GM18505 (cell line): ENCODE data around the gene RASL11B.

Source experiments
- ATAC-seq: cut with Tn5 transposase; IDR thresholded peaks from one replicate; pipeline ENCODE4 v1.9.1; 2021; ENCODE audit not compliant: unreplicated experiment
- POLR2A ChIP-seq: IDR thresholded peaks from 4 replicates; pipeline ENCODE4 v1.6.1; 2011; ENCODE audit warnings: borderline replicate concordance; ENCODE audit not compliant: insufficient read depth, insufficient read length; ENCODE audit errors: extremely low read depth

RASL11B gene

GRCh38 chr4:52837716-52838558 lies 24.2 kb upstream of the RASL11B start:
- no peak for ATAC-seq
- TF ChIP-seq POLR2A = no peak

GRCh38 chr4:52838729-52839586 lies 23.2 kb upstream of the RASL11B start:
- TF ChIP-seq POLR2A = no peak
- no peak for ATAC-seq

GRCh38 chr4:52840531-52841370 lies 21.4 kb upstream of the RASL11B start:
- no peak for ATAC-seq
- no peak for TF ChIP-seq POLR2A

- no peak for TF ChIP-seq POLR2A
- no peak for ATAC-seq
These were observed 20.2 kb upstream of the RASL11B start for GRCh38 chr4:52841682-52842456.

GRCh38 chr4:52842792-52843191 lies 19.3 kb upstream of the RASL11B start:
- TF ChIP-seq POLR2A = no peak
- no peak for ATAC-seq

- no peak for TF ChIP-seq POLR2A
- ATAC-seq = no peak
These were observed 18.8 kb upstream of the RASL11B start for GRCh38 chr4:52843351-52843750.

- no peak for ATAC-seq
- TF ChIP-seq POLR2A = no peak
These were observed 18.2 kb upstream of the RASL11B start for GRCh38 chr4:52843958-52844357.

GRCh38 chr4:52844596-52844995 lies 17.5 kb upstream of the RASL11B start:
- no peak for ATAC-seq
- TF ChIP-seq POLR2A = no peak

- ATAC-seq = no peak
- no peak for TF ChIP-seq POLR2A
These were observed 15.6 kb upstream of the RASL11B start for GRCh38 chr4:52846502-52846901.

- no peak for TF ChIP-seq POLR2A
- ATAC-seq = no peak
These were observed 13.9 kb upstream of the RASL11B start for GRCh38 chr4:52848254-52848653.

GRCh38 chr4:52850406-52851124 lies 11.6 kb upstream of the RASL11B start:
- ATAC-seq = no peak
- no peak for TF ChIP-seq POLR2A

- ATAC-seq = no peak
- no peak for TF ChIP-seq POLR2A
These were observed 10.1 kb upstream of the RASL11B start for GRCh38 chr4:52852041-52852440.

GRCh38 chr4:52852711-52853110 lies 9.4 kb upstream of the RASL11B start:
- no peak for ATAC-seq
- no peak for TF ChIP-seq POLR2A

GRCh38 chr4:52853351-52853750 lies 8.8 kb upstream of the RASL11B start:
- no peak for ATAC-seq
- TF ChIP-seq POLR2A = no peak
